Mammary epithelial cell (primary cell): Measurements from ENCODE around the gene COMMD2.

Experiments
- EZH2 ChIP-seq: IDR thresholded peaks from 2 replicates; pipeline ENCODE4 v1.6.1; 2012; ENCODE audit warnings: low read length, inconsistent platforms, borderline replicate concordance
- TF ChIP-seq, protein P1 (sequence below), 2 donors: IDR thresholded peaks in 1 of 2; conservative IDR thresholded peaks in 1 of 2; 2 replicates each; pipeline ENCODE4 v1.5.1; 2011 to 2012; ENCODE audit warnings: inconsistent platforms in 2 of 2, low read length in 2 of 2, mild to moderate bottlenecking in 2 of 2, control low read depth in 1 of 2, low read depth in 1 of 2; ENCODE audit not compliant: insufficient read depth in 1 of 2; ENCODE audit errors: extremely low read depth in 1 of 2

DNA sequence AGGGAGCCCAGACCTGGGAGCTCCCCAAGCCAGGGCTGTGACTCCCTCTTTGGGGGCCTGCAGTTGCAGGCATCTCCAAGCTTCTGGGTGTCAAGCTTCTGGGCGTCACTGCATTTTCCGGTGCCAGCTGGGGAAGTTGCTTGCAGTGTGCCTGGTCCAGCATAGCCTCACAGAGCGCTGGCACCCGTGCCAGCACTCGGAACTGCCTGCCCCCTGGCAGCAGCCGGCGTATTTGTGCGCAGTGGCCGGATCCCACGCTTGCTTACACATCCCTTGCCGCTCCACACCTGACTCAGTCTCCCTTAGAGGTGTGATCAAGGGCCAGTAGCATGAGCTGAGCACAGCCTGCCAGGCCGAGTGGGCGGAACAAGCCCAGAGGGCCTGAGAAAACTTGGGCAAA lies 37.0 kb downstream of the COMMD2 start:
- TF ChIP-seq, protein P1, sequence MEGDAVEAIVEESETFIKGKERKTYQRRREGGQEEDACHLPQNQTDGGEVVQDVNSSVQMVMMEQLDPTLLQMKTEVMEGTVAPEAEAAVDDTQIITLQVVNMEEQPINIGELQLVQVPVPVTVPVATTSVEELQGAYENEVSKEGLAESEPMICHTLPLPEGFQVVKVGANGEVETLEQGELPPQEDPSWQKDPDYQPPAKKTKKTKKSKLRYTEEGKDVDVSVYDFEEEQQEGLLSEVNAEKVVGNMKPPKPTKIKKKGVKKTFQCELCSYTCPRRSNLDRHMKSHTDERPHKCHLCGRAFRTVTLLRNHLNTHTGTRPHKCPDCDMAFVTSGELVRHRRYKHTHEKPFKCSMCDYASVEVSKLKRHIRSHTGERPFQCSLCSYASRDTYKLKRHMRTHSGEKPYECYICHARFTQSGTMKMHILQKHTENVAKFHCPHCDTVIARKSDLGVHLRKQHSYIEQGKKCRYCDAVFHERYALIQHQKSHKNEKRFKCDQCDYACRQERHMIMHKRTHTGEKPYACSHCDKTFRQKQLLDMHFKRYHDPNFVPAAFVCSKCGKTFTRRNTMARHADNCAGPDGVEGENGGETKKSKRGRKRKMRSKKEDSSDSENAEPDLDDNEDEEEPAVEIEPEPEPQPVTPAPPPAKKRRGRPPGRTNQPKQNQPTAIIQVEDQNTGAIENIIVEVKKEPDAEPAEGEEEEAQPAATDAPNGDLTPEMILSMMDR (conservative IDR thresholded peaks at IDR 0.05 in 1 of 2, IDR thresholded peaks at IDR 0.05 in 1 of 2; ENCODE audit: extremely low read depth in 1 of 2, insufficient read depth in 1 of 2, low read depth in 1 of 2, low read length in 2 of 2): no peak
- no peak for TF ChIP-seq EZH2
